HG03196 (cell line): ENCODE data around the gene MYO1B.

Source experiments
- ATAC-seq: cut with Tn5 transposase; IDR thresholded peaks from one replicate; pipeline ENCODE4 v1.9.1; 2021; ENCODE audit not compliant: unreplicated experiment

Gene MYO1B

DNA sequence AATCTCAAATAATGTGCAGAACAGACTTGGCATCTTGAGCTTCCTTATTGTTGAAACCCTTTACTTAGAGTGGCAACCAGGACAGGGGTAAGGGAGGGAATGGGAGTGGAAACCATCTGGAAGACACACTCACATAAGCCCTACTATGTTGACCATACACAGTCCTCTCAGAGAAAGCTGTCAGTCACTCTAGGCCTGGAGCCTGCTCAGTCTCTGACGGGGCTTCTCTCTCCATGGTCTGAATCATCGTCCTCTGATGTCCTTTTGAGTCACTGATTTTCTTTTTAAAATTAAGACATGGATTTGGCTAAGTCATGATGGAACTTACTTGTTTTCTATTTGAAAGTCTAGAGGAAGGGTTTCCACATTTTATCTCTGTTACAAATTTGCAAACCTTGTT is 74.0 kb downstream of the MYO1B start:
- ATAC-seq, result no peak

DNA sequence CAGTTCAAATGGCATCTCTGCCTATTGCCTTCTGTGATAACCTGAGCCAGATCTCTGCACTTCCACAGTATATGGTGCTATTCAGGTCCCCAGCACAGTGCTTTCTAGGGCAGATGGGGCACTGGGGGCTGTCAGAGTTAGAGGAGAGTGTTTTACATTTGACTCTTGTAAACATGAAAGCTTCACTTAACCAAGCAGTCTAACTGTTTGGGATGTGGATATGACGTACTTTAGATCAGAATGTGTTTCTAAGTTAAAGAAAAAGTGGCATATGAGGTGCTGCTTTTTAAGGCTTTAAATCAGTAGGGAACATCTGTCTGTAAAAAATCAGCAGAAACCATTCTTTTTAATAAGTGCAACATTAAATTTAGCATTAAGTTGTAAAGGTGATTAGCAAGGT is 75.7 kb downstream of the MYO1B start:
- ATAC-seq, result no peak

DNA sequence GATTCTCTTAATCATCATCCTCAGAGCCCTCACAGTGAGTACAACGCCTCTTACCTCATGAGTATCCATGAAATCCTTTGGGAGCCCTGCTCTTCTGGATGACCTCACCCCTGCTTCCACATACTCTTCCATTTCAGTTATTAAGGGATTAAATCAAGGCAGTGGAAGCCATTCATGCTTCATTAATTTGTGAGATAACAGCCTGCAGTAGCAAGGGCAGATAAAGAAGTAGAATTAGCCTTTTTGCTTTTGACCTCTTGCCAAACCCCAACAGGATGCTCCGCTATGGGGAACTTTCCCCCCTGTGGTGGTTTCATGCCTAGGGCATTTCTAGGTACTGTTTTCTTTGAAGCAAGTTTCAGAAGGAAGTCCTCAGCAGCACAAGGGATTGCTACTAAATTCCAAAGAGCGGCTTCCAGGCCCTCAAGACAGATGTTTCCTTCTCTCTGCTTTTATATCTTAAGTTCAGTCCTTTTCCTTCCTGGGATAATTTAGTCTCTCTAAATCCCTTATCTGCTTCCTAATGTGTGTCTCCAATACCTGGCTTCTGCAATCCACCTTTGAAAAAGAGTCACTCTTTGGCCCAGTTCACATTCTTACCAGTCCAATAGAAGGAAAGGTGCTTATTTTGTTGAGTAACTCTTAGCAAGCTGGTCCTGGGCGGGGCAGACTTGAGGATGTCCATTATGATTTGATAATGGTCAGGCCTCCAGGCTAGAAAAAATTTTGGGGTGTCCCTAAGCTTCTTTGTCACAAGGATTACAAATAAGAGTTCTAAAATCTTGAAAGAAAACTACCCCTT is 76.9 kb downstream of the MYO1B start:
- ATAC-seq, result peak; percentile 49

DNA sequence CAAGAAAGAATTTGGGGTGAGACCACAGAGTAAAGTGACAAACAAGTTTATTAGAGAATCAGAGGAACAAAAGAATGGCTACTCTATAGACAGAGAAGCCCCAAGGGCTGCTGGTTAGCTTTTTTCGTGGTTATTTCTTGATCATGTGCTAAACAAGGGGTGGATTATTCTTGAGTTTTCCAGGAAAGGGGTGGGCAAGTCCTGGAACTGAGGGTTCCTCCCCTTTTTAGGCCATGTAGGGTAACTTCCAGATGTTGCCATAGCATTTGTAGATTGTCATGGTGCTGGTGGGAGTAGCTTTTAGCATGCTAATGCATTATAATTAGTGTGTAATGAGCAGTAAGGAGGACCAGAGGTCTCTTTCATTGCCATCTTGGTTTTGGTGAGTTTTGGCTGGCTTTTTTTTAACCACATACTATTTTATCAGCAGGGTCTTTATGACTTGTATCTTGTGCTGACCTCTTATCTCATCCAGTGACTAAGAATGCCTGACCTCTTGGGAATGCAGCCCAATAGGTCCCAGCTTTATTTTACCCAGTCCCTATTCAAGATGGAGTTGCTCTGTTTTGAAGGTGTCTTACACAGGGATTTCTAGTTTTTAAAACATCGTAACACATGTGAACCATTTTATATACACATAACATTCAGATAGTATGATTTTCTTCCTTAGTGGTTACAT is 77.8 kb downstream of the MYO1B start:
- ATAC-seq, result no peak

DNA sequence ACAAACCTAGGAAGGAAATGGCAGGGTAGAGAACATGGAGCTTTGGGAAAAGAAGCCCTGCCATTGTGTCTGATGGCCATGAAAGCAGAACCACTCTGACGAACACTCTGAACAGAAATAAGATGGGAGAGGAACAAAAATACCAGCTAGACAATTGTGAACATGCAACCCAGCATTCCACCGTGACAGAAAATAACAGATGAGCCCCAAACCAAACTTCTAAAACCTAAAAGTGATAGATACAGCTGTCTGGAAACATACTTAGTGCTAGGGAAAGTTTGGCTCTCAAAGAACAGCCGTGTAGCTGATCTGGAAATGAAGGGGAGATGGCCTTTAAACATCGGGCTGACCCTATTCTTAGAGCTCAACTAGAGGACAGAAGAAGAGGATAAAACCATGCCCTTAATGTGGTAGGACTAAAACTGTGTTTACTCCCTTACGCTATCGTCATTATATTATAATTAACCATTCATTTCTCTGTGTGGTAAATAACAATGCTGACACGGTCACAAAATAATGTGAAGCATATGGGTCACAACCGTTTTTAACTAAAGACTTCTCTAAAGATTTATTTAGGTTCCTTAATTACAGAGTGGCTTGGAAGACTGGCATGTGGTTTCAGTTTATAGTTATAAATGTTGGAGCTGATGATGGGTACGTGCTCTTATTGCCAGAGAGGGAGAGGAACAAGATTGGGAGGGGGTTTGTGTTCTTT is 80.6 kb downstream of the MYO1B start:
- ATAC-seq, result no peak

DNA sequence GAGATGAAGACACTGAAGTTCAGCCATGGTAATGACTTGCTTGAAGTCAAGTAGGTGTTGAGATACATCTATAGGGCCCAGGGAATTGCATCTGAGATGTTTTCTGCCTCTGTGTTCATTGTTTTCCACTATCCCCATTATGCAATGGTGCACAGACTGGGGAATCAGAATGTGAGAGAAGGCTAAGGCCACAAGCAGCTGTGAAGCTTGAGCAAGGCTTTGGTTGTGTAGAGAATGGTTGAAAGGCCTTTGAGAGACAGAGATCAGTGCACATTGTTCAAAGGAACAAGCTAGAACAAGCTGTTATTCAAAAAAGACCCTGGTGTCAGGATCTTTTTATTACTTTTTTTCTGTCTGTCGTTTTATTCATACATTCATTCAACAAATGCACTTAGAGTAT is 82.3 kb downstream of the MYO1B start:
- no peak for ATAC-seq

DNA sequence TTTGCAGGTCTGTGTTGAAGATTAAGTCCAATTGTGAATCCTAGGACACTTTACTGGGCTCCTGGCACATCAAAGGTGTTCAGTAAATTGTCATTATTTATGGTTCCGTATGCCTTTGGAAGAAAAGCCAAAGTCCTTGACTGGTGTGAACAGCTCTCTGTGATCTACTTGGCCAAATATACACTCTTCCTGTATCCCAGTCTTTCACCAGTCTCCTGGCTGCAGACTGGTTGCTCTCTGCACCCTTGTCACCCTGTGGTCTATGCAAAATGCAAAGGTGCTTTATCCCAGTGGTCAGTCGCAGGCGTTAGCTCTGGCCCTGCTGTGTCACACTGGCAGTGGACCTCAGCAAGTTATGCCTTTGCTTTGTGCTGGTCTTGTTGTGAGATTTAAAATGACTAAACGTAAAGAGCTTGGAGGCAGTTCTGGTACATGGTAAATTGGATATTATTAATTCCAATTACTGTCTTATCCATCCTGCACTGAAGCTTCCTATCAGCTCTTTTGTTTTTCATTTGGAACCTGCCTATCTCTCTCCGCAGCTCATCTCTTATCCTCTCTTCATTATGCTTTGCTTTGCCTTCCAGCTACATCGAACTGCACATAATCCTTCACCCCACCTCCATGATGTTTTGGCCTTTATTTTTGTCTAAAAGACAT is 83.1 kb downstream of the MYO1B start:
- ATAC-seq, result no peak

DNA sequence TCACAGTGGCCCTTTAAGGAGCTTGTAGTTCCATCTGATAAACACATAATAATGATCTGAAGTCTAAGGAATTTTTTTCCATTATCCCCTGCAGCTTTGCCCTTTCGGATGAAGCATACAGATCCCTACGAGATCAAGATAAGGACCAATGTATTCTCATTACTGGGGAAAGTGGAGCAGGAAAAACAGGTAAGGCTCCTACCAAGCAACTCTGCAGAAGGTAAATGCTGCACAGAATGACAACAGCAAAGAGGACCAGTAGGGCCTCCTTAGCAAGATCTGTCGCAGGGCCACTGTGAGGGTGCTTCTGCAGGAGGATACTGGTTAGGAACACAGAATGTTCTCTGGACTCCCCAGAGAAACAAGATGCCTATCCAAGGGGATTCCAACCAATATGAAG is 84.6 kb downstream of the MYO1B start:
- no peak for ATAC-seq

DNA sequence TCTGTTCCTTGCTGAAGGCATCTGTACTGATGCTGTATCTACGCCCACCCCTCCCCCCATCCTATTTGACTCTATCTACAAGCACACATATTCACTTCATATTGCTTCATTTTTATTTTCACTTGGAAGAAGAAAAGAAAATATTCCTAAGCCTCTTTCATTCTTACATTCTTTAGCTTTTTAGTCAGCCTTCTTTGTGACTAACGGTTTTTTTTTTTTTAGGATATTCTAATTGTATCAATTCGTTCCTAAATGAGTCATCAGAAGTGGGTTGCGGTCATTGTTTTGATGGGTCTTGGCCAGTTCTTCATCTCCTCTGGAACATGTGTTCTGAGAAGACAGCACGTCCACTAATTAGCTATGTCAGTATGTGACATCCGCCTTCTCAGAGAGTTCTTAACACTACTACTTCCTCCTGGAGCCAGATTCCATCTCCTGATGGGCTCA is 88.7 kb downstream of the MYO1B start:
- no peak for ATAC-seq

DNA sequence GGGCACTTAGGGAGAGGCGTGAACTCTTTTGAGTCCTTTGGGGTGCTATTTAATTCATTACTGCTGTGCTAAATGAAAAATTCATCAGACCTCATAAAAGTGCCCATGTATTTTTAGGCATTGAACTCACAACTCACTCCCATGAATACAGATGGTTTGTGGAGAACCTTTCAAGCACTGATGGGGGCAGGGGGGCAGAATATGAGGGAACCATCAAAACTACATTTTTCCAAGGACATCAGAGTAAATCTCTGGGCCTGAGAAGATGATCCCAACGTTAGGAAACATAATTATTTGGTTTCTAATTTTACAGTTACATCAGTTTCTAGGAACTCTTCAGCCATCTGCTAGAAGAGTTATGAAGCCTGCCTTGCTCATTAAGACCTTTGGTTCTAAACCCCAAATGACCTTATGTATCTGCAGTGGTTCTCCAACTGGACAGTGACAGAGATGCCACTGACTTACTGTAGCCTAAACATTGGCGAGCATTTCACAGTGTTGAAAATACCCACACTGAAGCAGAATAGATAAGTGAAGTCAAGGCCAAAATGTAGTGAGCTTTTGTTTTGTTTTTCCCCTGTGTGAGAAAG is 90.8 kb downstream of the MYO1B start:
- ATAC-seq, result no peak

DNA sequence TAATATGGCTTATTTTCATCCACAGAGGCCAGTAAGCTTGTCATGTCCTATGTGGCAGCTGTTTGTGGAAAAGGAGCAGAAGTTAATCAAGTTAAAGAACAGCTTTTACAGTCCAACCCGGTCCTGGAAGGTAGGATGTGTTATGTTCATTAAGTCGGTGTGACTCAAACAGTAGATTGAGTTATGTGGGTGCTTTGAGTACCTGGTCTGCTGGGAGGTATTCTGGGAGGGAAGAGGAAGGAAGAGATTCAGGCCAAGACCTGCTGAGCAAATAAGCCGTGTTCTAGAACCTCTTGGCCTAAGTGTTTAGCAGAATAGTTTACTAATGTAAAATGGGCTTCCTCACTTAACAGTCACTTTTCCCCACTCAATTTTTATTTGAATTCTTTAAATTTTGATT is 96.2 kb downstream of the MYO1B start:
- ATAC-seq, result no peak

DNA sequence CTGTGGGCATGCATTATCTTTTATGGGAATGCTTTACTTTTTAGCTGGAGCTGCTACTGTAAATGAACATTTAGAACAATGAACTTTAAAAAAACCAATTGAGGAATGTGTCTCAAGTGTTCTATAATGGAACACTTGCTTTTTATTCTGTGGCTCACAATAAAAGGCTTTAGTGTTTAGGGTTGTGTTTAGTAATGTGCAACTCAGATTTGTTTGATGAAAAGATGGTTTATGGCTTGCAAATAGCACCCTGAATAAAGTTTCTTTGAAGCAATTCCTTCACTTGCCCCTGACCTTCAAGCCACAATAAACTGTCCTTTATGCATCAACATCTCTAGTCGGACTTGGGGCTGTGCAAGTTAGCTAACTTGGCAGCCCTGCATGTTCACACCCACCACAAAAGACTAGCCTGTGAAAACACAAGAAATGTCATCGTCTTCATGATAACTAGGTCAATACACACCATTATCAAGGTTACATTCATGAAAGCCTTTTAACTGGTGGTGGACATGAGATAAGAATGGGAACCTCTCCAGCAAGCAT is 98.7 kb downstream of the MYO1B start:
- no peak for ATAC-seq

DNA sequence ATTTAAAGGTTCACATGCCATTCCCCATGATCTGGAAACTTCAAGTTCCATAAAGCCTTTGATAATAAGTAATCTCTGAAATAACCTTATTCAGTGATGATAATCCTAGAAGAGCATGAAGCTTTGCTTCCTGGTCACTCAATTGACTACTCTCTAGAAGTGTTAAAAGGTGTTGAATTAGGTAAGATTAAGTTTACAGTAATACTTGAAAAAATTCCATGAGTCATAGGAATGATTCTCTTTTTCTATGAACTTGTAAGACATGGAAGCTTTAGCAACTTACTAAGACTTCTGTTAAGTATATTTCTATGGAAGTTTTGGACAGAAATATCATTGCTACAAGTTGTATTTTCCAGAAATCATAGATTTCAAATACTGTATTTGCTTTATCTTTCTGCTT is 100.6 kb downstream of the MYO1B start:
- ATAC-seq, result no peak

DNA sequence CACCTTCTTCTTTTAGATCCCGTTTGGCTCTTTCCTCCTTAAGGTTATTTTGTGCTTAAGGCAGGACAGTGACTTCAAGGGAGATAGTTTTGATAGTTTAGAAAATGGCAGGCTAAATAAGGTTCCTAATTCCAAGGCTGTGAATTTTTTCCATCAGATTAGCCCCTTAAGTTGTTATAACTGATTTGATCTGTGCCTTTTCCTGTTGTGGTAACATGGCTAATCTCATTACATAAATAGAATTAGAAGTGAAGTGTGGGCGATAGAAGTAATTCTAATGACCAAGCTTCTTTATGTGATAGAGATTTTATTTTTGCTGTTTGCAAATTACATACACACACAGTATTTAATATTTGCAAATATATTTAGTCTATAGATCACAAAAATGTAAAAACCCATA is 102.0 kb downstream of the MYO1B start:
- no peak for ATAC-seq

DNA sequence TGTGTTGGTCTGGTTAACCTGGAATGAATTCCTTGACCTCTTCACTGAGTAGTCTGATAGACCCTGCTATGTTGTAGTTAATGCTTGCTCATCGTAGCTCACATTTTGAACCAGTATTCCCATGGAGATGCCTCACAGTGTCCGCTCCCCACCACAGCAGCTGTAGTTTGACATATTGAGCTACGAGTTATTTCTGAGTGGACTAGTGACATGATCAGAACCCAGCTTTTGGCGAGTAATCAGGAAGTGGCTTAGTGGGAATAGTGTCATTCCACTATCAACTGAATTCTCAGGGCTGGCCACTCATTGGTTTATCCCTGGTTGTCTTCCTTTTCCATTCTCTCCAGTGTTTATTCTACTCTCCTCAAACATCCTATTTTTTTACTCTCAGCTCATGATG is 102.7 kb downstream of the MYO1B start:
- ATAC-seq, result no peak

DNA sequence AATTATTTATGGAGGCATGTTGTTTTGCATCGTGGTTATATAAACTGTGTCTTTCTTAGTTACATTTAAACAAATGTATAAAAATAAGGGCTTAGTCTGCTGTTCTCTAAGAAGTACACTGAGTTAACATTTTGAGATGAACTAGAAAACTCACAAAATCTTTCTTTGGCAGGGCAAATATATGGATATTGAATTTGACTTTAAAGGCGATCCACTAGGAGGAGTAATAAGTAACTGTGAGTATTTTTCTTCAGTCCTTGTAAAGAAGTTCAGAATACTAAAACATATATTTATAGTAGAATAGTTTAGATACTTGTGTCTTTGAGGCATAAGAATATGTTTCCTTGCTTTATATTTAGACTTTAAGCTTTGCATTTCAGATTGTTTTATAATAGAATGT is 104.8 kb downstream of the MYO1B start:
- no peak for ATAC-seq

DNA sequence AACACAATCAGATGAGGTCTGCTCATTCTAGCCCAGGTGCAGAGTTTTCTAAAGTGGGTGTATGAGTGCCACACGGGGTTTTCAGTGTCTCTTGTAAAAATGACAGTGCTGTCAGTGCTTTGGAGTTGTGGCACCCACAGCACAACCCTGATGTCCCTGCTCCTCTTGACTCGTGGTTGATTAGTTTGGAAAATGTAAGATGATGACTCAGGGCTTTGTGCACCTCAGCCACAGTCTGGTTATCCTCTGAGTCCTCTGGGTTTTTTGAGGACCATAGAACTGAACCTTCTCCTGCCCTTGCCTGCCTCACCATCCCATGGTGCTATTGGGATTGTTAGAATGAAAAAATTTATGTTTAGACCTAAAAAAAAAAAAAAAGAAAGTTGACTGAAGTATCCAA is 105.6 kb downstream of the MYO1B start:
- ATAC-seq, result no peak

DNA sequence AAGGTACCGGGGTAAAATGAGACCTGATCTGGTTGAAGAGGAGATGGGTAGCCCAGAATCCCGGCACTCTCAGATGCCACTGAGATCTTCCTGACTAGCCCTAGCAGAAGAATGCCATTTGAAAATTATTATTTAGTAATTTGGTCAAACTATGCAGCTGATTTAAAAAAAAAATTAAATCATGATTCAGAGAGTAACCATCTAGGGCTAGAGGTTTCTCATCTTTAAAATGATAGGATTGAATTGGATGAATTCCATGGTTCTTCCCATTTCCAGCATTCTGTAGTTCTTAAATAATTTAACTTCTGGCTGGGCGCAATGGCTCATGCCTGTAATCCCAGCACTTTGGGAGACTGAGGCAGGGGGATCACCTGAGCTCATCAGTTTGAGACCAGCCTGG is 106.1 kb downstream of the MYO1B start:
- ATAC-seq, result no peak

DNA sequence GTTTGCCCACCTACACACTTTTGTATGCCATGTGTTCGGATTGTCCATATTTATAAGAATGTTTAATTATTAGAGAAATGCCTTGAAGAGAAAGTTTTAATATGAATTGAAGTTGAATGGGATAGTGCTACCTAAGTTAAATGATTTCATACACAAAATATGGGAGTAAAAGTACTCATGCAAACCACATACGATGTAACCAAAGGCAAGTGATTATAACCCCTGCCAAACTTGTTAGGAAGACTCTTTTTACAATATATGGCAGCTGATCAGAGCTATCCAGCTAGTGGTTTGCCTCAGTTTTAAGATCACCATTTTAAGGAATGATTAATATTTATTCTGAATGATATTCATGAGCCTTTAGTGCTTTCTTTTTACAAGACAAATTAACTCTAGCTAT is 106.7 kb downstream of the MYO1B start:
- no peak for ATAC-seq

DNA sequence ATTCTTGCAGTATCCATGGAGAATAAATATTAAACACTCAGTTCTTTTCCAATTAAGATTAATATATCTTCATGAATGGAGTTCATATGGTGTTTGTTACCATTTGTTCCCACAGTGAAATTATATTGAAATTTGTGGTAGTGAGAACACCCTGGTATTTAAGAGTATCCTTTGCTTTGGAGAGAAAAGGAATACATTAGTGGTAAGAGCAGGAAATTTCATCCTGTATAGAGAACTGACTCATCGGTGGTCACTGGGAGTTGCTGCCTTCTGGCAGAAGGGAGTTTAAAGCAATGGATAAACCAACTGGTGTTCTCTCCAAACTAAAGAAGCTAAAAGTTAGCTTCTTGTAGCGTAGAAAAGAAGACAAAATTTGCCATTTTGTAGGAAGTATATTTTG is 107.3 kb downstream of the MYO1B start:
- ATAC-seq, result no peak
